Effector memory CD4-positive, alpha-beta T cell (primary cell): Measurements from ENCODE around the gene REXO5.

Experiments used
- DNase-seq, 3 donors: peaks; one replicate each; pipeline ENCODE4 v3.0.0-alpha.2; 2020
- H3K27ac ChIP-seq: 2 replicates; pipeline ENCODE4 v1.7.0; 2013; ENCODE audit warnings: mild to moderate bottlenecking, low read length, moderate library complexity; ENCODE audit not compliant: insufficient read depth, poor library complexity, severe bottlenecking
- H3K27me3 ChIP-seq: replicated peaks from 2 replicates; pipeline ENCODE4 v1.7.0; 2013; ENCODE audit warnings: mild to moderate bottlenecking, low read length; ENCODE audit not compliant: insufficient read depth, control insufficient read depth, poor library complexity, severe bottlenecking
- H3K36me3 ChIP-seq: 2 replicates; pipeline ENCODE4 v1.7.0; 2013; ENCODE audit warnings: mild to moderate bottlenecking, low read length, moderate library complexity; ENCODE audit not compliant: control insufficient read depth, insufficient read depth
- H3K4me1 ChIP-seq: 2 replicates; pipeline ENCODE4 v1.7.0; 2013; ENCODE audit warnings: low read length, mild to moderate bottlenecking; ENCODE audit not compliant: control insufficient read depth, insufficient read depth, poor library complexity, severe bottlenecking
- H3K4me3 ChIP-seq: 2 replicates; pipeline ENCODE4 v1.7.0; 2013; ENCODE audit warnings: low read length, low read depth, mild to moderate bottlenecking; ENCODE audit not compliant: insufficient read depth, poor library complexity, severe bottlenecking
- H3K9me3 ChIP-seq: 2 replicates; pipeline ENCODE4 v1.7.0; 2013; ENCODE audit warnings: mild to moderate bottlenecking, low read length, moderate library complexity; ENCODE audit not compliant: control insufficient read depth

Gene REXO5

DNA sequence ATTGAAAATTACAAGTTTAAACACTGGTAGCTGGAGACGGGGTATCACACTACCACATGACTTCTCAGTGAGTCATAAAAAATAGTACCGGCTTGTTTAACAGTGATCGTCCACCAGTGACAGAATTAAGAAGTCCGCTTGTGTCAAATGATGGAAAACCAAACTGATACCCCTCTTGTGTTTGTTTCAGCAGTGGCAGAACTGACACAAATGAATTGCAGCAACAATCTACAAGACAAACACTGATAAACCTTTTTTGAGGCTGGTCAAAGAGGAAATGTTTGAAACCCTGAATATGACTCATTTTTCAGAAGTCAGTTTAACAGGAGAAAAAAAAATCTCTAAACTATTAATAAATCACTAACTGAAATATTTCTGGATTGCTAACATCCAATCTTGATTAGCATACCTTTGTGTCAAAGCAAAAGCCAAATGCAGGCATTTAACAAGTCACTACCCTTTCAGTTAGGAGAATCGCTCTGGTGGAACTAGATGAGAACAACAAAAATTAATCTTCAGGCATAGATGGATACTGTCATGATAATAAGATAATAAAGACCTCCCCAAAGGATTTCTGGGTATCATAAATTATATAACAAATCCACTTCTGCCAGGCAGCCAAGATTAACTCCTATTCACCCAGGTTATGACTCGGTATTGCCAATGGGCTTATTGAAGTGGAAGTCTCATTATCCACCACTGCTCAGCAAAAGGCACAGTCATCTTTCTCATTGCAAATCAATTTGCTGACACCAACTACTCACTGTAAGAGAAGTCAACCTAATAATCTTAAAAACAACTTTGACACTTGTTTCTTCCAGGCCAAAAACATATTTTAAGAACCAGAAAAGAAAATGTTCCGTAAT is 73.1 kb downstream of the REXO5 start:
- Histone ChIP-seq H3K27me3 (no peaks in the 10 kb centered on the region), H3K36me3 (no peaks in the 10 kb centered on the region), H3K4me1 (no peaks in the 10 kb centered on the region), H3K27ac (no peak overlapping the region), H3K9me3 (no peaks in the 10 kb centered on the region), H3K4me3 (no peak overlapping the region)
- DNase-seq: no peak

DNA sequence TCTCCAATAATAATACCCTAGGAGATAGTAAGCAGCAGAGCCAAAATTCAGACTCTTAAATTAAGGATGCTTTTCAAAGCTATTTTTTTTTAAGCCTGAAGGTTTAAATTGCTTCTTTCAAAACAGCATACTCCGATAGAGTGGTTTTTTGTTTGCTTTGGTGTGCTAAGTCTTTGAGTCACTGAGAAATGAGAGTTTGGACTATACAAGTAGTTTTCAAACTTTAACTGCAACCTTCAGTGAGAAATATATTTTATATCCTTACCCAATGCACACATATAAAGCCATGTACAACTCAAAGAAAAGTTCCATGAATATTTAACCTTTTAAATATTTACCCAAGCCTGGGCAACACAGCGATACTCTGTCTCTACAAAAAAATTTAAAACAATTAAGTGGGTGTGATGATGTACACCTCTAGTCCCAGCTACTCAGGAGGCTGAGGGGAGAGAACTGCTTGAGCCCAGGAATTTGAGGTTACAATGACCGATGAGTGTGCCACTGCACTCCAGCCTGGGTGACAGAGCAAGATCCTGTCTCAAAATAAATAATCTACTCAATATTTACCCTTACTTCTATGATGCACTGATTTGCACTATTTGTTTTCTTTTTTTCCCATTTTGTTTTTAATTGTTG is 74.7 kb downstream of the REXO5 start:
- no peaks in the 10 kb centered on the region for H3K4me1 ChIP-seq
- no peaks in the 10 kb centered on the region for H3K9me3 ChIP-seq
- H3K27ac ChIP-seq: no peak overlapping the region
- DNase-seq: no peak
- H3K4me3 ChIP-seq: no peak overlapping the region
- no peaks in the 10 kb centered on the region for H3K36me3 ChIP-seq
- H3K27me3 ChIP-seq: no peaks in the 10 kb centered on the region

GRCh38 chr16:20881503-20881878 is 75.2 kb downstream of the REXO5 start:
- no peaks in the 10 kb centered on the region for H3K27me3 ChIP-seq
- no peak overlapping the region for H3K27ac ChIP-seq
- H3K36me3 ChIP-seq: no peaks in the 10 kb centered on the region
- H3K9me3 ChIP-seq: no peaks in the 10 kb centered on the region
- no peaks in the 10 kb centered on the region for H3K4me1 ChIP-seq
- H3K4me3 ChIP-seq: no peak overlapping the region
- no peak for DNase-seq

- Histone ChIP-seq H3K27me3 (no peaks in the 10 kb centered on the region), H3K36me3 (no peaks in the 10 kb centered on the region), H3K4me3 (no peak overlapping the region), H3K4me1 (no peaks in the 10 kb centered on the region), H3K27ac (no peak overlapping the region), H3K9me3 (no peaks in the 10 kb centered on the region)
- DNase-seq: no peak
Observed at GRCh38 chr16:20883554-20884239, 77.4 kb downstream of the REXO5 start.

- no peaks in the 10 kb centered on the region for H3K36me3 ChIP-seq
- H3K27me3 ChIP-seq: no peaks in the 10 kb centered on the region
- H3K4me1 ChIP-seq: no peaks in the 10 kb centered on the region
- H3K9me3 ChIP-seq: no peaks in the 10 kb centered on the region
- H3K4me3 ChIP-seq: no peak overlapping the region
- DNase-seq: no peak
- H3K27ac ChIP-seq: no peak overlapping the region
Observed at GRCh38 chr16:20884240-20884556, 77.9 kb downstream of the REXO5 start.

- Histone ChIP-seq H3K9me3 (no peaks in the 10 kb centered on the region), H3K4me1 (no peaks in the 10 kb centered on the region), H3K27ac (no peak overlapping the region), H3K27me3 (no peaks in the 10 kb centered on the region), H3K4me3 (no peak overlapping the region), H3K36me3 (no peaks in the 10 kb centered on the region)
- DNase-seq: no peak
Observed at GRCh38 chr16:20886320-20886719, 80.0 kb downstream of the REXO5 start.

DNA sequence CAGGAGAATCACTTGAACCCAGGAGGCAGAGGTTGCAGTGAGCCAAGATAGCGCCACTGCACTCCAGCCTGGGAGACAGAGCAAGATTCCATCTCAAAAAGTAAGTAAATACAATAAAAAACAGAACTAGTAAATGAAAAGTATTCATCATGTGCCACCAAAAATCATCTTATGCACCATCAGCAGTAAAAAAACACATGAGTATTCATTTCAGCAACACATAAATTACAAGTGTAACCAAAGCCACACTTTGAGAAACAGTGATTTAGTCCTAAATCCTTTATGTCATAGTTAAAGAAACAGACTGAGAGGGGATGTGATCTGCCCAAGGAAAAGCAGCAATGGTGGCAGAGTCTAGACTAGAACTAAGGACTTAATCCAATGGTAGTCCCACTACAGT is 80.9 kb downstream of the REXO5 start:
- H3K4me1 ChIP-seq: no peaks in the 10 kb centered on the region
- H3K4me3 ChIP-seq: no peak overlapping the region
- peaks cover 4% of the 10 kb centered on the region for H3K36me3 ChIP-seq
- H3K9me3 ChIP-seq: no peaks in the 10 kb centered on the region
- H3K27ac ChIP-seq: no peak overlapping the region
- no peak for DNase-seq
- no peaks in the 10 kb centered on the region for H3K27me3 ChIP-seq

GRCh38 chr16:20889625-20890275 is 83.4 kb downstream of the REXO5 start:
- Histone ChIP-seq H3K4me3 (no peak overlapping the region), H3K27ac (no peak overlapping the region), H3K9me3 (no peaks in the 10 kb centered on the region), H3K27me3 (no peaks in the 10 kb centered on the region), H3K36me3 (peaks cover 4% of the 10 kb centered on the region), H3K4me1 (no peaks in the 10 kb centered on the region)
- DNase-seq: no peak

DNA sequence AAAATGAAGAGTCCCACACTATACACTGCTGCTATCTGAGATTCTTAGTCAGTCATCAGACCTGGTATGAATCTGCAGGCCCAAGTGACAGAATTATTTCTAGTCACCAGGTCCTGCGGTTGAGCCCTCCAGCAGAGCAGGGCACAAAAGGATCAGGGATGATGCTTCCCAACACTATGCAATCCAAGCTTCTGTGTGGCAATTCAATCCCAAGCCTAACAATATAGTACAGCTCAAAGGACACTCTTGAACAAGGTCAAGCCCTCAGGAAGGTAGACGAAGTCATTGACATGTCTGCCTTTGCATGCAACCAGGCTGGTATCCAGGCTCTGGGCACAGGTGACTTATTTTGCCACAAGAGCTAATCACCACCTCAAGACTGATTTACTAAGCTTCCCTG is 88.1 kb downstream of the REXO5 start:
- Histone ChIP-seq H3K36me3 (peaks cover 6% of the 10 kb centered on the region), H3K27ac (no peak overlapping the region), H3K27me3 (no peaks in the 10 kb centered on the region), H3K4me3 (no peak overlapping the region), H3K9me3 (no peaks in the 10 kb centered on the region), H3K4me1 (no peaks in the 10 kb centered on the region)
- no peak for DNase-seq
